Central memory CD4-positive, alpha-beta T cell (primary cell): ENCODE measurements around the gene EI24.
A peak's percentile ranks its signal among the peaks of the same experiment; 100 is the strongest.
"Not testable (repeated sequence)": the region's sequence is repeated elsewhere in the genome, so short reads cannot be mapped to it uniquely, and the experiment has no call there.

ENCODE experiments used
- DNase-seq: peaks from one replicate; pipeline ENCODE4 v3.0.0; 2022
- total RNA-seq, 3 experiments: gene quantifications; one replicate each; lab custom pipeline; 2026; lab: John Stamatoyannopoulos, UW

The EI24 gene
- 25.7 to 71.3 (median 43.4) reads per million in 3 experiments for total RNA-seq

DNA sequence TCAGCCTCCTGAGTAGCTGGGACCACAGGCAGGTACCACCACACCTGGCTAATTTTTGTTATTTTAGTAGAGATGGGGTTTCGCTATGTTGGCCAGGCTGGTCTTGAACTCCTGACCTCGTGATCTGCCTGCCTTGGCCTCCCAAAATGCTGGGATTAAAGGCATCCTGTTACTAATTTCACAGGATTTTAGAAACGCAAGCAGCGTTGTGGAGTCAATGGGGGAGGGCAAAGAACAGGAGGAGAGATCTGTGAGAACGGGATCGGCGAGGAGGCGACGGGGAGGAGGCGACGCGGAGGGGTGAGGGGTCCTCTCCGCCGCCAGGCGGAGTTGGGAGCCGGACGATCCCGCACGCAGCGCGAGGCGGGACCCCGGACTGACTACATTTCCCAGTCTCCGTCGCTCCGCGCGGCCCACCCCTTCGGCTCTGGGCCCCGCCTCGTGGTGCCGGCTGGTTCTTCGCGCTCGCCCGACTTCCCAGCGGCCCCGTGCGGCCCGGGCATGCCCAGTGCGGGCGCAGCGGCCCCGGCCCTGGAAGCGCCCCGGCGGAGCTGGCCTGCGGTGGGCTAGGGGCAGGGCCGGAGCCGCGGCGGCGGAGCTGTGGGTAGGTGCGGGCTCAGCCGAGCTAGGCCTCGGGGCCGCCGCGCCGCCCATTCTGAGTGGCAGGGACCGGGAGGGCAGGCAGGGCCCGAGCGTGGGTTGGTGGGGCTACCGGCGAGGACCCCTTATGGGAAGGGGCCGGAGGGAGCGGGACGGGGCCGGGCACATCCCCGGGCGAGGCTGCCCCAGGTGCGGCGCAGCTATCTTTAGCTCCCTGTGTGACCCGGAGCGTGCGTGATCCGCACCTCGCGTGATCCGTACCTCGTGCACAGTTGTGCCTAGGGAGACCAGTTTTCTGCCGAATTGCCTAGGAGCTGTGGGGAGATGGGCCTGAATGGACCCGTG is at the start of gene EI24:
TSS of gene EI24 (plus strand) at position 508 of the 945 bp plus-strand sequence. CDS start 3,051 bp downstream, outside the sequence.
- DNase-seq = peak; percentile 83

- DNase-seq = no peak
Measured at GRCh38 chr11:125519860-125520834, 49.1 kb upstream of the EI24 start.

- no peak for DNase-seq
Measured at GRCh38 chr11:125525303-125525702, 44.0 kb upstream of the EI24 start.

DNA sequence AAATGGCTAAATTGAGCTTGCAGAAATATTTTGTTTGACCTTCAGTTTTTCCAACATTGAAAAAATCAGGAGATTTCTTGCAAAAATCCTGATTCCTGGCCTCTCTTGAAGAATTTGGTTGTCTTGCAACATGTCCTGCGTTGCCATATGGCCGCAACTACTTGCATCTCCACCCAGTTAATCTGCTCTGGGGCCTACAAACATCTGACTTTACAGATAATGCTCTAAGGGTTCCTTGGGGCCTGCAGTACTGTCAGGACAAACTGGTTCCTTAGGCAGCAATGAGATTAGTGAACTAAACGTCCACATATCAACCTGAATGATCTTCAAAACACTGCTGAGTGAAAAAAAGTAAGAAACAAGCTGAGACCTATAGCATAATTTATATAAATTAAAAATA is 36.6 kb upstream of the EI24 start:
- no peak for DNase-seq

DNA sequence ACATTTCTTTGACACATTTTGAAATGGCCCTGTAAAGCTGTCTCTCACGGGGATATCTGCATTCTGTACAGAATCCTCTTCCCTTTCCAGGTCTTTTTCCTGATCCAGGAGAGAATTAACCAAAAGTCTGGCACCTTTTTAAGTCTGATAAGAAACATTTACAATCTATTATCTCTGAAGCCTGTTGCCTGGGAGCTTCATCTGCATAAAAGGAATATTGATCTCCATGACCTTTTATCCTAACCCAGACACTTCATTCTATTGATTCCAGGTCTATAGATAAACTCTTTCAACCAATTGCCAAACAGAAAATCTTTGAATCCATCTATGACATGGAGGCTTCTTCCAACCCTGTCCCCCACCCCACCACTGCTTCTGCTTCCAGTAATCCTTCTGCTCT is 33.7 kb upstream of the EI24 start:
- no peak for DNase-seq

- DNase-seq = not testable (repeated sequence)
Measured at GRCh38 chr11:125536834-125537233, 32.4 kb upstream of the EI24 start.

- DNase-seq = no peak
Measured at GRCh38 chr11:125542709-125543108, 26.6 kb upstream of the EI24 start.

DNA sequence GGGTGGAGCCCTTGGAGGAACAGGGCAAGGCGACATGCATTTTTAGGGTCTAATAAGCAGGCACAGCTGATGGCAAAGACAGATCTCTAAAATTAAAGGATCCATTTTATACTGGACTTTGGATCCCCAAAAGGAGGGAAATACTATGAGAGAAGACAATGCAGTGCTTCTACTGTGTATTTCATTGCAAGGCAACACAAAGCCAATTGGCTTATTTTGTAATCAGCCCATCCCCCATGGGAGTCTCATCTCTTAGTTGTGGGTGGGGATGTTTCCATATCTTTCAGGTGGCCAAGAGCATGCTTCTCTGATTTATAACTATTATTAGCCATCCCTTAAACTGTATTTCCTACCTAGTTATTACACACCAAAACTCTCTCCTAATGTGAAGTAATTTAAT is 18.5 kb upstream of the EI24 start:
- DNase-seq = no peak

DNA sequence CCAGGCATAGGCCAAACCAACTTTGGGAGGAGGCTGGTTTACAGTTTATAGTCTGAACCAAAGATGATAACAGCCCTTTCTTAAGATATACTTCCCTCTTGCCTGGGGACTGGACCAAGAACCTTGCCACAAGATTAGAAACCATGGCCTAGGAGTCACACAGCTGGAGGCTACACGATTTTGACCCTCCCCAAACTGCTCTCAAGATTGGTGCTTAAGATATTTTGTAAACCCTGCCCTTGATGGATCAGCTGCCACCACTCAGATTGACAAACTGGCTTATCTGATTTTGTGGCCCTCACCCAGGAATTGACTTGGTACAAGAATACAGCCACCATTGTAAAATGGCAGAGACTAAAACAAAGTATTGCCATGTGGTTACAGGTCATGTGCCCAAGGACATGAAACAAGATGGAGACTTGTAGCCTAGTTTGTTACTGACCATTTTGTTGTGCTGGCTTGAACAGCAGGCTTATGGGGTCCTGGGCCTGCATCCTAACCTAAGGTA is 17.4 kb upstream of the EI24 start:
- DNase-seq = no peak

GRCh38 chr11:125552927-125553326 is 16.4 kb upstream of the EI24 start:
- DNase-seq = no peak

GRCh38 chr11:125553357-125553756 is 15.9 kb upstream of the EI24 start:
- DNase-seq = no peak

DNA sequence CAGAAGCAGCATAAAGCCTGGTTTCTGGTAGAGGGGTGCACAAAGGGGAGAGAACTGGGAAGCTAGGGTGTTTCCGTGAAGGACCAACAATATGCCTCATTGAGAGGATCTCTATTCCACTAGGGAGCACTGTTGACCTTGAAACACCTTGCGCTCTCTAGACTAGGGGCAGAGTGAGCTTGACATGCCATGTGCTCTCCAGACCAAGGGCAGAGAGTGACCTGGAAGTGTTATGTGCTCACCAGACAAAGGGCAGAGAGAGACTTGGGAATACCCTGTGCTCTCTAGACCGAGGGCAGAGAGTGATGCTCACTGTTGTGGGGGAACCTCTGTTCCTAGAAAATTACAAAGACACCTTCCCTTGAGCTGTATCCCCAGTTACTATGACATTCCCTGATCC is 15.2 kb upstream of the EI24 start:
- DNase-seq = no peak

DNA sequence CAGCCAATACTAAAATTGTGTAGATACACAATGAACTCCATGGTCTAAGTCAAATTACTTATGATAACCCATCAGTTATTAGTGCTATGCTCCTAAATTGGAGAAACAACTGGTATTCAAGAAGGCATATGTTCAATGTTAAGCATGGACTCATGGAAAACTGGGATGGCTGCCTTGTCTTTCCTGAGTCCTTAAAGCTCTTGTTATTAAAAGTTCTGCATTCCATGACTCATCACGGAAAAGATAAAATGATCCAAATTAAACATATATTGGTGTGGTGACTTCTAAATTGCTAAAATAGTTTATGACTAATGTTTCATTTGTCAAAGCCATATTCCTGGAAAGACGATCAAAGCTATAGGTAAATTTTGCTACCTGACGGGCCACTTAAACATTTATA is 9.4 kb upstream of the EI24 start:
- DNase-seq = no peak

DNA sequence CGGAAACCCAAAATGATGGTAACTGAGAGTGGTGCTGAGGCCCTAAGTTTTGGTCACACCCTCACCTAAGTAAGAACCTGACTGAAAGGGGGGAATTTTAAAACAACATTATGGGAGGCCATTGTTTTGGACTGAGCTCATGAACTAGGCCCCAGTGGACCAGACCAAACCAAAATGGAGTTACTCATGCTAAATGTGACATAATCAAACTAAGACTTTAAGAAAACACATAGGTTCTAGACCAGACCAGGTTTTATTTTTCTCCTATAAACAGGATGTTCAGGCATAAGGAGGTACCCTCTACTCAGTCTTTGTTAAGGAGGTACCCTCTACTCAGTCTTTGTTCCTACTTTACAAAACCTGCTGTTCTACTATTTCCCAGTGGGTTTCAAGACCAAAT is 7.4 kb upstream of the EI24 start:
- DNase-seq = no peak

- DNase-seq = no peak
Measured at GRCh38 chr11:125562430-125562829, 6.8 kb upstream of the EI24 start.

DNA sequence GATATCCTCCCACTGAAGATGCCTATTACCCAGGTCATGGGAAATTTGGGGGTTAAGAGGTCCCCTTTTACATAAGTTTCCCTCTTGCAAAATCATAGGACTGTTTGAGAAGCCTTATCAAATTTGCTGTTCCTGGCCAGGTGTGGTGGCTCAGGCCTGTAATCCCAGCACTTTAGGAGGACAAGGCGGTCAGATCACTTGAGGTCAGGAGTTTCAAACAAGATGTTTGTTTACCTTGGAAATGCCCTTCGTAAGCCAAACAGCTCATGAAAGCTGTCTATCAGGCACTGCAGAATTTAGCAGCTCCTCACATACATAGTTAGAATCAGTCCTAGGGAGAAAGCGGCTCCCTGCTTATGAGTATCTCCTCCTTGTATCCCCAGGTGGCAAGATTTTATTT is 4.9 kb upstream of the EI24 start:
- DNase-seq = no peak

- DNase-seq = no peak
Measured at GRCh38 chr11:125566235-125566634, 3.0 kb upstream of the EI24 start.

DNA sequence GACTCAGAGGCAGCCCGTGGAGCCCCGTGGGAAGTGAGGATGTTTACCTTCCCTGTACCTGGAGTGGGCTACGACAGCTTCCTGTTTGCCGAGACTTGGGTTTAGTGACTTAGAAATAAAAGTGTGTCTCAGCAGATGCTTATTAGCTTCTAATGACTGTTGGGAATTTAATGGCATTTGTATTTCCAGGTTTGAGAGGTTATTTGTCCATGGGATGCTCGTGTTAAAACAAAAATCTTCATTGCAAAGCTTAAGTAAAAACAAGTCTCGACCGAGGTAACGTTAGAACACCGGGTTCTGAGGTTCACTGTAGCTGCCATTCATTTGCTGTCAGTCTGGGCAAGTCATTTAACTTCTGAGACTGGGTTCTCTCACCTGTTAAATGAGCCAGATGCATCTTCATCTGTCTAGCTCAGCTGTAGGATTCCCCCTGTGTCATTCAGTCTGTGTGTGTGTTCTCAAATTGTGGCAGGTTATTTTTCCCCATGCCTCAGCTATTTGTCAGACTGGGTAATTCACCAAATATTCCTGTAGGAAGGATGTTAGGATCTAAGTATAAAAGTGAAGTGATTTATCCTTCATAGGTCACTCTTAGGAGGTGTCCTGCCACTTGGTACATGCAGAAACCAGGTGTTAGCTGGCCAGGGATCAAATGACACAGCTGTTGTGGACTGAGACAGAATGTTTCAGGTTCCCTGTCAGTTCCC is 791 bp downstream of the EI24 start:
- no peak for DNase-seq

GRCh38 chr11:125570952-125571351 is 1.7 kb downstream of the EI24 start:
- no peak for DNase-seq

- DNase-seq = no peak
Measured at GRCh38 chr11:125572916-125573315, 3.6 kb downstream of the EI24 start.

DNA sequence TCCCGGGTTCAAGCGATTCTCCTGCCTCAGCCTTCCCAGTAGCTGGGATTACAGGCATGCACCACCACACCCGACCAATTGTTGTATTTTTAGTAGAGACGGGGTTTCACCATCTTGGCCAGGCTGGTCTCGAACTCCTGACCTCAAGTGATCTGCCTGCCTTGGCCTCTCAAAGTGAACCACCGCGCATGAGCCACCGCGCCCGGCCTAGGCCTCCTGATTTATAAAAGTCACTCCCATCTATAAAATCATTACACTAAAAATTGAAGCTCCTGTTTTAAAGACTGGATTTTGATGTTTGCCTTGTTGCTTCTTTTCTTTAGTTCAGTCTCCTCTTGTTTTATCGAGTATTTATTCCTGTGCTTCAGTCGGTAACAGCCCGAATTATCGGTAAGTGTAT is 7.9 kb downstream of the EI24 start:
- not testable (repeated sequence) for DNase-seq

GRCh38 chr11:125578783-125579182 is 9.5 kb downstream of the EI24 start:
- DNase-seq = no peak
